Airway epithelial cell (primary cell): ENCODE results near the gene SPDYE2B. TPM values are rescaled to one million over a fixed set of nuclear protein-coding genes. Genes with fewer than 3 reads are reported as not detected.

ENCODE experiments used
- total RNA-seq: library from RNA; depleted of rRNA; stranded (reverse); fragments of >200 nt; gene quantifications from 2 replicates; pipeline ENCODE4 v1.2.3, GENCODE V29; 2015

The SPDYE2B gene
- total RNA-seq: not detected in 2 replicates

GRCh38 chr7:102649924-102650323, at the start of gene SPDYE2B:
TSS of gene SPDYE2B (plus strand) at chr7:102650319. CDS start at chr7:102652349, 2,030 bp downstream.

GRCh38 chr7:102616507-102617125, 33.5 kb upstream of the SPDYE2B start, which contains the start of gene RASA4:
TSS of gene RASA4 (minus strand) at chr7:102616756. CDS start at chr7:102616689, 67 bp downstream.

GRCh38 chr7:102642691-102643090, 7.4 kb upstream of the SPDYE2B start, which contains the start of gene UPK3BL1:
TSS of gene UPK3BL1 (minus strand) at chr7:102642791. CDS start at chr7:102642741, 50 bp downstream.

DNA sequence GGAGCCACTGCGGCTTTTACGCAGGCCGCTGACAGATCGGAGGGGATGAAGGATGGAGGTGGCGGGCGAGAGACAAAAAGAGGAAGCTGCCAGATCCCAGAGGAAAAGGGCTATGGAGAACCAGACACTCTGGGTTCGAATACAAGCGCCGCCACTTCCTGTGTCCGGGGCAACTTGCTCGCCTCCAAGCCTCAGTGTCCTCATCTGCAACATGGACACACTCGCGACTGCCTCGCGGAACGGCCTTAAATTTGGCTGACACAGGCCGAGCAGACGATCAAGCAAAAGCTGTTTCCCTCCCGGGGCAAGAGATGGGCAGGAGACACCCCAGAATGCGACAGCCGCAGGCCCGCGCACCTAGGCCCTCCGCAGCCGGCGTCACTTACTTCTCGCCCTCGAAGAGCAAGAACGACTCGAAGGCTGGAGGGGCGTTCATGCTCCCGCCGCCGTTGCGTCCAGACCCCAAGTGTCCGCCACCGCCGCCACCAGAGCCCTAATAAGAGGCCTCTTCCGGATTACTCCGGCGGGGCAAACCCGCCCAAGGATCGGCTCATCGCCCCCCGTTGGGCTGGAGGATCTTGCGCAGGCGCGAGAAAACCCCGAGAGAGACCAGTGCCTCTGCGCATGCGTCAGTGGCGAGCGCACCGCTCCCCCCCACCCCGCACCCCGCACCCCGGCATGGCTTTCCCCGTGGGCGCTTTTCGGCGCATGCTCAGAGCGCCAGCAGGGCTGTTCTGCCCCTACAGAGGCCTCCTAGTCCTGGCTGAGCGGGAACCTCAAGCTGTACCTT, 21.2 kb downstream of the SPDYE2B start, which contains the start of gene POLR2J2:
POLR2J2 (minus strand) TSS at position 498 of the 790 bp plus-strand sequence; CDS start at position 436, 62 bp downstream.

Other genes with a start within 250 kb of the SPDYE2B start
- gene ORAI2, start 216.7 kb upstream of the SPDYE2B start, total RNA-seq: 8.0 and 15.7 TPM in 2 replicates
- 11.8 and 14.9 TPM in 2 replicates for gene ALKBH4, start 185.5 kb upstream of the SPDYE2B start, total RNA-seq
- 14.4 and 31.0 TPM in 2 replicates for gene LRWD1, start 185.3 kb upstream of the SPDYE2B start, total RNA-seq
- gene POLR2J, start 171.4 kb upstream of the SPDYE2B start, total RNA-seq: 24.7 and 40.1 TPM in 2 replicates
- 0.51 and 2.5 TPM in 2 replicates for gene RASA4B, start 132.5 kb upstream of the SPDYE2B start, total RNA-seq
- 106 and 157 TPM in 2 replicates for gene UPK3BL2, start 106.6 kb upstream of the SPDYE2B start, total RNA-seq
- gene SPDYE2, start 99.1 kb upstream of the SPDYE2B start, total RNA-seq: not detected in 2 replicates
- gene POLR2J3, start 77.7 kb upstream of the SPDYE2B start, total RNA-seq: 3.4 and 10.8 TPM in 2 replicates
- gene RASA4, start 33.6 kb upstream of the SPDYE2B start, total RNA-seq: 5.6 and 11.8 TPM in 2 replicates
- 1,784 and 2,271 TPM in 2 replicates for gene UPK3BL1, start 7.5 kb upstream of the SPDYE2B start, total RNA-seq
- gene POLR2J2, start 21.3 kb downstream of the SPDYE2B start, total RNA-seq: 0.19 and 4.0 TPM in 2 replicates
- gene FAM185A, start 98.7 kb downstream of the SPDYE2B start, total RNA-seq: 8.0 and 9.2 TPM in 2 replicates